IPS-NIHi11 (cell line): ENCODE data around the gene AK3.

Source experiments
- DNase-seq: peaks from one replicate; pipeline ENCODE4 v3.0.0; 2012; ENCODE audit warnings: mixed read lengths, low spot score

The AK3 gene

GRCh38 chr9:4706021-4706420 is 35.0 kb downstream of the AK3 start:
- no peak for DNase-seq

- DNase-seq, result no peak
Observed at GRCh38 chr9:4704129-4704528, 36.9 kb downstream of the AK3 start.

DNA sequence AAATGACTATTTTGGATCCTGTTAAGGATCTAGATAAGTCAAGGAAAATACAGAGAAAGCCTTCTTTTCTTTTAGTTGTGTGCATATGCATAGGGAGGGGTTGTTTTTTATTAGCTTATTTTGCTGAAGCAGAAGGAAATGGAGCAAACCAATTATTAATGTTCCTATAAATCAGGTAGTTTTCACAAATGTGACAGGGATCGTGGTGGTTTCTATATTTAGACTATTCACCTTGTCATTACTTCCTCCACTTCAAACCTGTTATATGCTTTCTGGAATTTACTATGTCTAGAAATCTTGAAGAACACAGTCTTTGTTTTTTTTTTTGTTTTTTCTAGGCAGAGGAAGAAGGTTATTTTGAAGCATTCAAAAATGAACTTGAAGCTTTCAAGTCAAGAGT is 39.5 kb downstream of the AK3 start:
- DNase-seq, result no peak

- DNase-seq, result no peak
Observed at GRCh38 chr9:4700932-4701331, 40.1 kb downstream of the AK3 start.

DNA sequence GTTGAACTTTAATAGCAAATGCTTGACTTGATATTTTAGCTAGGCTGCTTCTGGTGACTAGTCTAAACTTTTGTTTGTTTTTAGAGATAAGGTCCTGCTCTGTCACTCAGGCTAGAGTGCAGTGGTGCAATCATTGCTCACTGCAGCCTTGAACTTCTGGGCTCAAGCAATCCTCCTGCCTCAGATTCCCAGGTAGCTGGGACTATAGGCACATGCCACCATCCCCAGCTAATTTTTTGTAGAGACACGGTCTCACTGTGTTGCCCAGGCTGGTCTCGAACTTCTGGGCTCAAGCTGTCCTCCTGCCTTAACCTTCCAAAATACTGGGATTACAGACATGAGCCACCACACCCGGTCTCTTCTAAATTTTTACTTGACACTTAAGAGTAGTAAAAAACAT is 40.9 kb downstream of the AK3 start:
- DNase-seq, result no peak

GRCh38 chr9:4691795-4692194 is 49.2 kb downstream of the AK3 start:
- no peak for DNase-seq

DNA sequence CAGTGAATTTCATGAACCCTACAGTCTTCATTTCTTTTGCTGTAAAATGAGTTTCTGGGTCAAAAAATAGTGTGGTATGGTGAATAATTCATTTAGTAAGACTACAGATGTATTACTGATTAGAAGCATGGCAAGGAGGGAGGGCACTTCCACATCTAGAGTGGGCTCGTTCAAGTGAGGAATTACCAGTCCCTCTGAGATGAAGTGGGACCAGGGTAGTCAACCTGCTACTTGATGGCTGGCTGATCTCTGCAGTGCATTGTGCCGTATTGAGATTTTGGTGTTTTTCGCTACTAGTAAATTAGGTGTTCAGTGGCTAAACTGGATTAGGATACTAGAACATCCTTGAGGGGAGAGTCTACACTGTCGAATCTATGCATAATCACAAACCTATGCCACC is 50.9 kb downstream of the AK3 start:
- no peak for DNase-seq

GRCh38 chr9:4689687-4690104 is 51.3 kb downstream of the AK3 start:
- DNase-seq, result no peak

DNA sequence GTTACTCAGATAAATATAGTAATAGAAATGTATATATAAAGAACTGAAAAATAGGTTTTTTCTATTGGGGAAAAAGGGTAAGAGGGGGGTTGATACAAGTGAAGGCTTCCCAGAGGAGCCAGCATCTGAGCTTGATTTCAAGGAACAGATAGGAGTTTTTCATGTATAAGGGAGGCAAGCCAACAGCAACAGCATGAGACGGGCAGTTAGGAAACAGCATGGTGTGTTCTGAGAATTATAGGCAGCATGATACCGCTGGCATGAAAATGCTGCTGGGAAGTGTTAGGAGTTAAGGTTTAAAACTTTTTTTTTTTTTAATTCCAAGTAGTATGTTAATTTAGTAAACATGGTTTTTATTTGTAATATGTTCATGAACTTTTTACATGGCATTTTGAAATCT is 52.0 kb downstream of the AK3 start:
- no peak for DNase-seq

- DNase-seq, result no peak
Observed at GRCh38 chr9:4686584-4686983, 54.4 kb downstream of the AK3 start.

- DNase-seq, result no peak
Observed at GRCh38 chr9:4686112-4686511, 54.9 kb downstream of the AK3 start.

- DNase-seq, result no peak
Observed at GRCh38 chr9:4684820-4685219, 56.2 kb downstream of the AK3 start.

DNA sequence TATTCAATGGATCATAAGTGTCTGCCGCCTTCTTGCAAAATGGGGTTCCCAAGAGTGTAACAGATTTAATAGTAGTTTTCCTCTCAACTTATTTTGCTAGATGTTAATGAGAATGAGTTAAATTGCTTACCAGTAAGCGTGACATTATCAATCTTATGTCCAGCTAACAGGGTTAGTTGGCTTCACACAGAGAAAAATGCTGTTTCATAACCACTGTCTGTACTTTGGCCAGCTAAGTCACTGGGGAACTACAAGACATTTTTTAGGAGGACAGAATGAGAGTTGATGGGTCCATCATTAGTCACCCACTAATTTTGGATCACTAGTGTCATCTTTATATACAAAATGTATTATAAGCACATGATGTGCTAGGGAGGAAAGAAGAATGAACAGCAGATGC is 60.3 kb downstream of the AK3 start:
- DNase-seq, result no peak

- DNase-seq, result no peak
Observed at GRCh38 chr9:4680173-4680525, 60.9 kb downstream of the AK3 start.

GRCh38 chr9:4679268-4680172 is 61.5 kb downstream of the AK3 start, which contains the start of gene CDC37L1:
CDC37L1 (plus strand) TSS chr9:4679569; CDS start chr9:4679768, 199 bp downstream.
- DNase-seq, result peak; percentile 95

DNA sequence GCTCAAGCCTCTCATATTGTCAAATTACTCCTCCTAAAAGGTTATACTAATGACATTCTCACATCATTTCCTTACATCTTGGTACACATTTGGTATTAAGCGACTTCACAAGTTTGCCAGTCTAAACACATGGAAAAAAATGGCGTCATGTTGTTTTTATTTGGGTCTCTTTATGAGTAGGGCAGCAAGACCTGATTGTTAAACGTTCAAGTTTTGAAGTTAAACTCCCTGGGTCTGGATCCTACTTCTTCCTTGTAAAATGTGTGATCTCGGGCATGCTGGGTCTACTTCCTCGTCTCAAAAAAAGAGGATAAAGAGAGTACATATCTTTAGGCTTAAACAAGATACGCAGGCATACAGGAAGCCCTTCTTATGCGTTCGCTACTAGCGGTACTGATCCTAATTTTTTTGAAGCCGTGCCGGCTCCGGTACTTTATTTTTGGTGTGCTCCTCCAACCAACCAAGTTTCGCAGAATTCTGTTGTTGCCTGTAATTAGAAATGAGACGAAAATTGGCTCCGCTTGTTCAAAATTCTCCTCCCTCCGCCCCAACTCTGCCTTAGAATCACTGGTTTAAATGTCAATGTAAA is 62.2 kb downstream of the AK3 start:
- no peak for DNase-seq

- DNase-seq, result no peak
Observed at GRCh38 chr9:4677392-4677791, 63.6 kb downstream of the AK3 start.

DNA sequence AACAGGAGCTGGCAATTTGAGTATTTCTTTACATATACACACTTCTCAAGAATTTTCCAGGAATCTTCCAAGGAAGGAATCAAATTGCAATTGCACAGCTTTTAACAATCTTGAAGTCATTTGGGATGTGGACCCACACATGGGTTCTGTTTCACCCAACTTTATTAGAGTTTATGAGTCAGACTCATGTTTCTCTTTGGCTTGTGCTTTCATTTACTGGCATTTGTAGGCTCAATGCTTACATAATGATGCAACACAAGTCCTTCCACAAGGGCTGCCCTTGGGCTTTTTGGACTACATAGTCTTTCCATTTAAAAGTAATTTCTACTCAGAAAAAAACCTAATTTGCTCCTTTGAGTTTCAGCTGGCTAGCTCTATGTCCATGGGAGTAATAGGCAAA is 66.2 kb downstream of the AK3 start:
- no peak for DNase-seq

DNA sequence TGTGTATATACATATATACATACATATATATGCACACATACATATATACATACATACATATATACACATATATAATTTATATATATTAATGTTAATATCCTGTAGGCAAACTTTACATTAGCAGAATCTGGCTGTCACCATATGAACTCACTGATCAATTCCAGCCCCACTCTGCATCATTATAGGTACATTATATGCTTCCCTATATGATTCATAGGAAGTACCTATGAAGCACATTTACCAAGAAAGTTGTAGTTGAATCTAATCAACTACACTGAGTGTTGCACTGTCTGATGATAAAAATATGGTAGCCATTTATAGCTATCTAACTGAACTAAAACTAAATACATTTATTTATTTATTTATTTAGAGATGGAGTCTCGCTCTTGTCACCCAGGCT is 69.3 kb downstream of the AK3 start:
- no peak for DNase-seq

DNA sequence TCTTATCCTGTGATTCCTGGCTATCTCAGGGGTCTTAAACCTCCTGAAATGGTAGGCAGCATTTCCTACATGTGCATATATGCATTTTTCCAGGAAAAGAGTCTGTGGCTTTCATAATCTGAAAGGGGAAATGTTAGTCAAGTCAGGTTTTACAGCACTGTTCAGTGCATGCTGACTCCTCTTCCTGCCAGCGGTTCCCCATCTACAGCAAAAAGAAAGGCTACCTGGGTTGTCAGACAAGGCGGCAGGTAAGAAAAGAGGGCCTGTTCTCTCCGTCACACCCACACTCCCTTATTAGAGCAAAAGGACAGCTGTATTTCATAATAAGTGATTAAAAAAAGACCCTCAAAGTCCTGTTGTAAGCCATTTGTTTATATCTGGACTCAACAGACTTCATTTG is 70.4 kb downstream of the AK3 start:
- DNase-seq, result no peak

GRCh38 chr9:4669890-4670289 is 71.1 kb downstream of the AK3 start:
- no peak for DNase-seq

- DNase-seq, result no peak
Observed at GRCh38 chr9:4668604-4669003, 72.4 kb downstream of the AK3 start.

GRCh38 chr9:4667681-4668080 is 73.3 kb downstream of the AK3 start:
- DNase-seq, result no peak
